SJCRH30 (cell line): ENCODE results near the gene FAM78B. TPM values are rescaled to one million over a fixed set of nuclear protein-coding genes. Genes with fewer than 3 reads are reported as not detected.
A peak's percentile ranks its signal among the peaks of the same experiment; 100 is the strongest.

Source experiments
- DNase-seq, 2 experiments: peaks; one replicate each; pipeline ENCODE4 v3.0.0-alpha.2; 2015 to 2020
- H3K27ac ChIP-seq: fragments of 250-450 bp; sonication (Bioruptor Pico); 2 replicates; pipeline ENCODE4 v1.5.1; 2020; ENCODE audit warnings: mild to moderate bottlenecking, moderate library complexity
- H3K27me3 ChIP-seq: fragments of 250-450 bp; sonication (Bioruptor Pico); 2 replicates; pipeline ENCODE4 v1.5.1; 2020; ENCODE audit warnings: mild to moderate bottlenecking, moderate library complexity
- H3K36me3 ChIP-seq: fragments of 250-450 bp; sonication (Bioruptor Pico); 2 replicates; pipeline ENCODE4 v1.5.1; 2020; ENCODE audit warnings: mild to moderate bottlenecking, moderate library complexity
- H3K4me1 ChIP-seq: fragments of 250-450 bp; sonication (Bioruptor Pico); 2 replicates; pipeline ENCODE4 v1.5.1; 2020; ENCODE audit warnings: mild to moderate bottlenecking, moderate library complexity
- H3K4me3 ChIP-seq: fragments of 250-450 bp; sonication (Bioruptor Pico); 2 replicates; pipeline ENCODE4 v1.5.1; 2020; ENCODE audit warnings: mild to moderate bottlenecking, moderate library complexity
- H3K9me3 ChIP-seq: fragments of 250-450 bp; sonication (Bioruptor Pico); replicated peaks from 2 replicates; pipeline ENCODE4 v1.5.1; 2020; ENCODE audit warnings: mild to moderate bottlenecking, moderate library complexity
- total RNA-seq: library from RNA; depleted of rRNA; stranded (reverse); fragments of >200 nt; shearing (Covaris generic); gene quantifications from 2 replicates; pipeline ENCODE4 v1.2.3, GENCODE V29; 2014

The FAM78B gene
- total RNA-seq, 1 experiment from 2014 or later: 0.10 TPM

DNA sequence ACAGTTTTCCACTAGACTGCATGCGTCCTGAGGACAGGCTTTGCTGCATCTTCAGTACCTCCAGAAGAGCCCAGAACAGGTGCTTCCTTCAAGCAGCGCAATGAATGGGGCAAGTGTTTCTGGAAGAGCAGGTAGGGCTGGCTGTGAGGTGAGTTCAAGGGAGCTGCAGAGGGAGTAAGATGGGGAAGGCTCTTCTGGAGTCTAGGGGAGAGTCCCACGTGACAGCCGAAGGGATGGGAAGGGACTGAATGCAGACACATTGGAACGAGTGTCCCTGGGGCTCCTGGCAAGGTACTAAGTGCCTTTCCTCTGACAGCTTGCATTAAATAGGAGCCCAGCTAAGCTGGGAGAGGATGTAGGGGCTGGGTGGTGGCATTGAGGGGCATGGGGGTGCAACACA lies 84.2 kb downstream of the FAM78B start:
- H3K9me3 ChIP-seq: no peaks in the 10 kb centered on the region
- H3K27ac ChIP-seq: no peak overlapping the region
- H3K27me3 ChIP-seq: no peaks in the 10 kb centered on the region
- H3K4me3 ChIP-seq: no peak overlapping the region
- no peak for DNase-seq
- peaks cover 2% of the 10 kb centered on the region; the same call in 1 of the 2 replicates for H3K4me1 ChIP-seq
- no peaks in the 10 kb centered on the region for H3K36me3 ChIP-seq

DNA sequence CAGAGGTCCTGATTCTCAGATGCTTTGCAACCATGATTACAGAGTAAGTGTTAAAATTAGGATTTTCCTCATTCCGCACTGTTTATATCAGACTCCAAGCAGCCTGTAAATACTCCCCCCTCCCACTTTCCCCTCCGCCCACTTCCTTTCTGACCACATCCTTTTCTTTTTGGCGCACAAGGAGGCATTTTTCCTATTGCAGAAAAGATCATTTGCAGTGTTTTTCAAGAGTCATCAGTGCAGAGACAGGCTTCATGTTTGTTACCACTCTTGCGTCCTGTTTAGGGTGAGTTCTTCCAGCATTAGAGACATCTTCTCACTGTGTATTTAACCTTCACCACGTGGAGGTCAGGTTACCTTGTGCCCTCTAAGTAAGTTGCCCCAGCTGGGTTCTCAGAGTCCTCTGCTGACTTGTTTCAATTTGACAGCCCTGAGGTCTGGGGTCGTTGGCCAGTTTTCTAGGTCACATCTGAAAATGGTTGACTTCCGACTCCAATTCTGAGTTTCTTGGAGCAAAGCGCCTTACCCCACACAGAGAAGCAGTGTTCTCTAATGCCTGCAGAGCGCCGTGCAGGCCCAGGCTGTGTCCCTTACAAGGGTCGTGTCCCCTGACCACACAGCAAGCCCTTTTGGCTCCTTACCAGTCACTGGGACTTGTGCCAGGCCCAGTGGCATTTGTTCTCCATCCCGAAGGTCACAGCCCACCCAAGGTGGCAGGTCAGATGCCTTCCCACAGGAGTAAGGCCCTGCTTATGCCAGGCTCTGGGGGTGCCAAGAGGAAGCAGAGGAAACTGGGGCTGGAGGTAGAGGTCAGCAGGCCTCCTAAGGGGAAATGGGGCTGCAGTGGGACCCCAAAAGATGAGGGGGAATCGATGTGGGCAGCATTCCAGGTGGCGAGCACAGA lies 85.6 kb downstream of the FAM78B start:
- H3K4me1 ChIP-seq: peaks cover 2% of the 10 kb centered on the region; the same call in 1 of the 2 replicates
- H3K27me3 ChIP-seq: no peaks in the 10 kb centered on the region
- no peak overlapping the region for H3K4me3 ChIP-seq
- DNase-seq: peak in 1 of 2 experiments; percentile 5
- H3K36me3 ChIP-seq: no peaks in the 10 kb centered on the region
- H3K9me3 ChIP-seq: no peaks in the 10 kb centered on the region
- no peak overlapping the region for H3K27ac ChIP-seq

DNA sequence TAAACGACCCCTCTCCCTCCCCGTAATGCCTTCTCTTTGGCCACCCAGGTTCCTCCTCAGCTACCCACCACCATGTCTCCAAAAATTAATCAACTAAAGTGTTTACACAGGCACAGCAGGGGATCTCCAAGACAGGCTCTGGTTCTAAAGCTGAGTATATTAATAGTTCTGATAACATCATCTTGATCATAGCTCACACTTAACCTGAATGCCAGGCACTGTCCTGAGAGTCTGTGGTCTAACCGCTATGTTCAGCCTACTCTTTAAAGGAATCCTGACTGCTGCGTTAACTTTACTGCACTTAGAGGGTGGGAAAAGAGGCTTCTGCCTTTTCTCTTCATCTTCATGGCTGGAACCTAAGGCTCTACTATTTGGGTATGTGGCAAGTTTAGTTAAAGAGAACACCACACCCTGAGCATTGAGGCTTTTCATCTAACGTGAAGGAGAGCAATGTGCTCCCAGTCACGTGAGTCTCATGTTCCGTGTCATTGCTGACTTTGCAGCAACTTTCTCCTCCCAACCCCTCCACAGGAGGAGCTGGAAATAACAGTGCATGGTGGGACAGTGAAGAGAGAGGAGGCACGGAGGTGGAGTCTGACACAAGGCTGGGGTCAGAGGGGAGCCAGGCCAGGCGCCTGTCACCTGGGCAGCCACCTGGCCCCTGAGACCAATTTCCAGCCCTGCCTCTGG lies 86.4 kb downstream of the FAM78B start:
- DNase-seq: no peak
- Histone ChIP-seq H3K27ac (no peak overlapping the region), H3K9me3 (no peaks in the 10 kb centered on the region), H3K27me3 (no peaks in the 10 kb centered on the region), H3K36me3 (no peaks in the 10 kb centered on the region), H3K4me1 (peaks cover 2% of the 10 kb centered on the region; the same call in 1 of the 2 replicates), H3K4me3 (no peak overlapping the region)

DNA sequence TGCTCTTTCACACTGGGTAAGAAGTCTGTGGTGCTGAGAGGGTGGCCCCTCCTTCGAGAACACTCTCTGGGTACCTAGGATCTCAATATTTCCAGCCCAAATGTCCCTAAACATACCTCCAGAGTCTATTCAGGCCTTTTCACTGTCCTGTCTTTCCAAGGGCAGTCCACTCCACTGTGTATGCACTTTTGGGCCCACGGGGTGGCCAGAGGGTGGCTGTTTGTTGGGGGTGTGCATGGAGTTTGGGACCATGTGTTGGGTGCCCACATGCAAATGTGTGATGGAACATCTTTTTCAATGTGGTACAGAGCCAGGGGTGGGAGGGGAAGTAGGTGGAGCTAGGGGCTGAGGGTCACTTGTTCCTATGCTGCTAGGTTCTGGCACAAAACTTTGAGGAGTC lies 87.5 kb downstream of the FAM78B start:
- H3K9me3 ChIP-seq: no peaks in the 10 kb centered on the region
- no peak for DNase-seq
- H3K27me3 ChIP-seq: no peaks in the 10 kb centered on the region
- no peak overlapping the region for H3K27ac ChIP-seq
- peaks cover 2% of the 10 kb centered on the region; the same call in 1 of the 2 replicates for H3K4me1 ChIP-seq
- no peaks in the 10 kb centered on the region for H3K36me3 ChIP-seq
- H3K4me3 ChIP-seq: no peak overlapping the region

DNA sequence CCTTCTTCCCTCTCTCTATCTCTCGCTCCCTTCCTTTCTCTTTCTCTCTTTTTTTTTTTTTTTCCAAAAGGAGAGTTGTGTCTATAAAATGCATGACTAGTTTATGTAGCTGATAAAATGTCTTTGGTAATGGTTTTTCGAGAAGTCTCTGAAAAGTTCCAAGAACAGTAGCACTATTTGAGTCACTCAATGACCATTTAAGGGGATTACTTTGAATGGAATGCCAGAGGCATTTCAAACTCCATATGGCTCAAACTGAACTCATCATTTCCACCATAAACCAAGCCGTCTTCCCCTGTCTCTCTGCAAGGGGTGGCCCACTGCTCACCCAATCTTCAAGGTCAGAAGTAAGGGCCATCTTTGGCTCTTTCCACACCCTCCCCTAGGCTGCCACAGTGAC lies 93.3 kb downstream of the FAM78B start:
- H3K9me3 ChIP-seq: no peaks in the 10 kb centered on the region
- no peak overlapping the region for H3K4me3 ChIP-seq
- H3K4me1 ChIP-seq: no peaks in the 10 kb centered on the region
- DNase-seq: no peak
- H3K27me3 ChIP-seq: no peaks in the 10 kb centered on the region
- H3K27ac ChIP-seq: no peak overlapping the region
- H3K36me3 ChIP-seq: no peaks in the 10 kb centered on the region

DNA sequence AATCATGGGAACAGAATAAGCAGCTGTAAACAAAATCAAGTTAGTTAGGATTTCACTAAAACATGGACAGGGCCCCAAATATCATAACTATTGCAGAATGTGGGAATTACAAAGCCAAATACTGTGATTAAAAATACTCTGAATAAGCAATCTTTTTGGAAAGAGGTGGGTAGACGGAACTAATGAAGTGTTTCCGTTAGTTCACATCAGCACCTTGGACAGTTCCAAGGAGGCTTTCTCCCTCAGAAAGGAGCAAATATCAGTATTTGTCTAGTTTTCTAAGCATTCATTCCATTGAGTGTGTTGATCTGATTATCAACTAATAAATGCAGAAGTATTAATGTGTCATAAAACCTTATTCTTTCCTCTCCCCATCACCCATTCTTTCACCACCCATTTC lies 97.4 kb downstream of the FAM78B start:
- Histone ChIP-seq H3K4me3 (no peak overlapping the region), H3K36me3 (no peaks in the 10 kb centered on the region), H3K9me3 (no peaks in the 10 kb centered on the region), H3K27me3 (no peaks in the 10 kb centered on the region), H3K27ac (no peak overlapping the region), H3K4me1 (no peaks in the 10 kb centered on the region)
- peak; percentile 19 to 60 for DNase-seq

DNA sequence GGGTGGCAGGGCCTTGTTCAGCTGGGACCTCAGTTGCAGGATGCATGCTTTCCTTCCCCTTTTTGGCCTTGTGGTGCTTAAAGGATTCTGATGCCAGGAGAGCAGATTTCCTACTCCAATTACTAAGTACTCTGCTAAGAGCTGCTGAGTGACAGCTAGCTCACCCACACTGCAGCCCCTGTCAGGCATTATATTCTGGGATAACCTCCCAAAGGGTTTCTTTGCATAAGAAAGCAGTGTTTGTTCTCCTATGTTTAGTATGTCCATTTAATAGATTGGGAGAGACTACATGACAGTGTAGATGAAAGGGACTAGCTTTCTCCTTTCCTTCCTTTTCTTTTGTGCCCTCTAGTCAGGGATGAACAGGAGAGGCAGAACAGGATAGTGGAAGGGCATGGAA lies 100.7 kb downstream of the FAM78B start:
- Histone ChIP-seq H3K9me3 (no peaks in the 10 kb centered on the region), H3K27me3 (no peaks in the 10 kb centered on the region), H3K27ac (no peak overlapping the region), H3K4me3 (no peak overlapping the region), H3K4me1 (no peaks in the 10 kb centered on the region), H3K36me3 (no peaks in the 10 kb centered on the region)
- DNase-seq: no peak

DNA sequence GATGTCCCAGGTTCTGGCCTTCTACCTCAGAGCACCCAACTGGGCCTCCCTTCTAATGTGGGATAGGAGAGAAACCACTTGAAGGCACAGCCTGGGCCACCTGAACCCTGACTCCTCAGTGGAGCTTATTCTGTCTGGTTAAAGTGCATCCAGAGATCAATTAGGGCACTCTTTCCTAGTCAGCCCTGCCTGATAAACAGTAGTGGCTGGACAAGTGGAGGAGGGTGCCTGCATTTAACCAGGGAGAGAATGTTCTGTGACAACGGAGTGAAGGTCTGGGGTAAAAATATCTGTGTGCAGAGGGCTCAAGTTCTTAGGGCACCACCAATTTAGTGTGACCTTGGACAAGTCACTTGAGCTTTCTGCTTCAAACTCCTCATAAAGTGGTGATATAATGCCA lies 101.8 kb downstream of the FAM78B start:
- Histone ChIP-seq H3K27ac (no peak overlapping the region), H3K27me3 (no peaks in the 10 kb centered on the region), H3K36me3 (no peaks in the 10 kb centered on the region), H3K4me3 (no peak overlapping the region), H3K4me1 (no peaks in the 10 kb centered on the region), H3K9me3 (no peaks in the 10 kb centered on the region)
- DNase-seq: no peak

DNA sequence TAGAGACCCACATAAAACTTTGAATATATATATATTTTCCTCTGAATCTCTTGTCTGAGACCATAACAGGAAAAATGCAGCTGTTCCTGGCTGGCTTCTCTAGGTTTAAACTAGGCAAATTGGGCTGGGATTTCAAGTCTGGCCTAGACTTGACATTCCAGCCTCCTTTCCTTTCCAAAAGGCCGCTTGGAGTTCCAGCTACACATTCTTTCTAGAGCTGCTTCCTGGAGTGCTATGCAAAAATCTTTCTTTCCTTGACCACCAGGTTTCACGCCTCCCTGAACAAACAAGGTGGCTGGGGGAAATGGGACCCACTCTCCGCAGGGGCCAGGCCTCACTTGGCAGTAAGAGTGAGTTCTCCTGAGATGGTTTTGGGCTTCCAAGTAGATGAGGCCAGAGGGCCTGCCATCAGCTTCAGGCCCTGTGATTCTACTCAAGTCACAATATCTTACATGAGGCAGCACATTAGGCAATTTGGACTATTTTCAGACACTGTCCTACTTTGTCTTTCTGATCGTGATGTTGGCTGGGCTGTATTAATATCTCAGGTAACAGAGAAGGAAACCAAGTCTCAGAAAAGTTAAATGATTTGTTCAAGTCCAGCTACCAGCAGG lies 102.4 kb downstream of the FAM78B start:
- DNase-seq: no peak
- H3K4me3 ChIP-seq: no peak overlapping the region
- no peaks in the 10 kb centered on the region for H3K9me3 ChIP-seq
- no peak overlapping the region for H3K27ac ChIP-seq
- H3K36me3 ChIP-seq: no peaks in the 10 kb centered on the region
- H3K27me3 ChIP-seq: no peaks in the 10 kb centered on the region
- no peaks in the 10 kb centered on the region for H3K4me1 ChIP-seq

DNA sequence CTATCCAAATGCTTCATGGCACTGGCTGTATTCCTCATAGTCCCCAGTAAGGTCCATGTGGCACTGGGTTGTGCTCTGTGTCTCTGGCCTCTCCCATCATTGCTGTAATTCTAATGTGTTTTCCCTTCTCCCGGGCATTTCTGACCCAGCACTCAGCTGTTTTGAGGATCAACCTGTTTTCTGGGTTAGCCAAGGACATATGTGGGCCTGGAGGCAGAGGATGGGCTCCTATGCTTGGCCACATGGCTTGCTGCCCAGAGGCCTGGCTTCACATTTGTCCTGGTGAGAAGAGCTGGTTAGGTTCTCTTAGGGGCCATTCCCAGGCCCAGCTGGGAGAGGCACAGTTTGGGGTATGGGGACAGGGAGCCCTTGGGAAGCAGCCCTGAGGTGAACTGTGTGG lies 103.1 kb downstream of the FAM78B start:
- H3K9me3 ChIP-seq: no peaks in the 10 kb centered on the region
- DNase-seq: no peak
- H3K27me3 ChIP-seq: no peaks in the 10 kb centered on the region
- no peaks in the 10 kb centered on the region for H3K36me3 ChIP-seq
- H3K4me3 ChIP-seq: no peak overlapping the region
- no peaks in the 10 kb centered on the region for H3K4me1 ChIP-seq
- H3K27ac ChIP-seq: no peak overlapping the region

DNA sequence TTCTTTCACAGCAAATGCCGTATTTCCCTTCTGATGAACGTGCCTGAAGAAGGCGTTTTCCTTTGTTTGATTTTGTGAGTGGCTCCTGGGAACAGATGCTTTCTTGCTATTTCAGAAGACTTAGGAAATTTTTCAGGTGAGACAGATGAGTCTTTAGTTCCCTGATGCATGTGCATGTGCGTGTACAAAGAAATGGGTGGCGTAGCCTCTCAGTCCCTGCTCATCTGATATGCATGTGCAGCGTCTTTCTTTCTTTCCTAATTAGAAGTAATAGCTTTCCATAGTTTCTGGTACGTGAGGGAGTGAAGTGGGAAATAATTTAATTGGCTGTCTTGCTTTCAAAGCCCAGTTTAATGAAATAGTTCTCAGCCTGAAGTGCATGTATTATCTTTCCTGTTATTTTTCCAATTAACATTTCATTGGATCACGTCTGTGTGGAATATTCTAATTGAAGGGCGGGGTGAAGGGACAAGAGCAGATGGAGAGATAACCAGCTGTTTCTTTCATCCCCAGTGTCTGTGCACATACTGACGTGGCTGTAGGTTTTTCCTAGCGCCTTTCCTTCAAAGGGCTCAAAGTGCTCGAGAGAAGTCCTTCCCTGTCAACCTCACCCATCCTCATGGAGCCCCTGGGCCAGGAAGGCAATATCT lies 104.3 kb downstream of the FAM78B start:
- H3K36me3 ChIP-seq: no peaks in the 10 kb centered on the region
- H3K4me3 ChIP-seq: no peak overlapping the region
- H3K9me3 ChIP-seq: no peaks in the 10 kb centered on the region
- no peak overlapping the region for H3K27ac ChIP-seq
- H3K27me3 ChIP-seq: no peaks in the 10 kb centered on the region
- no peaks in the 10 kb centered on the region for H3K4me1 ChIP-seq
- no peak for DNase-seq

DNA sequence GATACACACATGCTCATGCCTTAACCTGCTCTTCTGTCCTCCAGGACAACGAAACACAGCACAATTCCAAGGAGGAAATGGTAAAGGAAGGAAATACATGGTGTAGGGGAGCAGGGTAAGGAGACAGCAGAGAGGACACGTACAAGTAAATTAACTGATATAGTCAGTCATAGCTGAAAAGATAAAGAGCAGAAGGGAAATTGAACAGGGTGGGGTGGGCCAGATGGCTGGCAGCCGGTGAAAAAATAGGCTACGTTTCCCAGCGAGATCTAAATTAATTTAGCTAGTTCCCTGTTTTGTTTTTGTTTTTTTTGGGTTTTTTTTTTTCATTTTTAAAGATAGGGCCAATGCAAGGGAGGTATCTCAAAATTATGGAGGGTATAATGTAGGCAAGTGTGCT lies 109.2 kb downstream of the FAM78B start:
- no peaks in the 10 kb centered on the region for H3K36me3 ChIP-seq
- H3K27me3 ChIP-seq: no peaks in the 10 kb centered on the region
- DNase-seq: no peak
- H3K9me3 ChIP-seq: no peaks in the 10 kb centered on the region
- no peak overlapping the region for H3K4me3 ChIP-seq
- no peak overlapping the region for H3K27ac ChIP-seq
- no peaks in the 10 kb centered on the region for H3K4me1 ChIP-seq

DNA sequence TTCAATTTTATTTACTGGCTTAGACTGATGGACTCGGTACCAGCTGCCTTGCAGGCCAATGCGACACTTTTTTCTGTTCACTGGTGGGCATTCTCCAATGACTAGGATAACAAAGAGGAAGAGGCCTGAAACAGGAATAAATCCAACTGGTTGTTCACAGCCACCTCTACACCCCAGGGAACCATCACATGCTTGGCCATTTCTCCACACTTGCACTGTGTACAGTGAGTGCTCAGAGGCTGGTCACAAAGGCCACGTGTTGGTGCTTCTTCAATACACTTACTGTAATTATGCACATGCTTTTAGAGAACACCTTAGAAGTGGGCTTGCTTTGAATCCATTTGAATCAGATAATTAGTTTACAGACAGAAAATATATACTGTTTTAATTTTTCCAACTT lies 113.4 kb downstream of the FAM78B start:
- H3K9me3 ChIP-seq: no peaks in the 10 kb centered on the region
- no peak overlapping the region for H3K27ac ChIP-seq
- H3K27me3 ChIP-seq: no peaks in the 10 kb centered on the region
- no peak for DNase-seq
- H3K4me3 ChIP-seq: no peak overlapping the region
- no peaks in the 10 kb centered on the region for H3K4me1 ChIP-seq
- H3K36me3 ChIP-seq: no peaks in the 10 kb centered on the region

DNA sequence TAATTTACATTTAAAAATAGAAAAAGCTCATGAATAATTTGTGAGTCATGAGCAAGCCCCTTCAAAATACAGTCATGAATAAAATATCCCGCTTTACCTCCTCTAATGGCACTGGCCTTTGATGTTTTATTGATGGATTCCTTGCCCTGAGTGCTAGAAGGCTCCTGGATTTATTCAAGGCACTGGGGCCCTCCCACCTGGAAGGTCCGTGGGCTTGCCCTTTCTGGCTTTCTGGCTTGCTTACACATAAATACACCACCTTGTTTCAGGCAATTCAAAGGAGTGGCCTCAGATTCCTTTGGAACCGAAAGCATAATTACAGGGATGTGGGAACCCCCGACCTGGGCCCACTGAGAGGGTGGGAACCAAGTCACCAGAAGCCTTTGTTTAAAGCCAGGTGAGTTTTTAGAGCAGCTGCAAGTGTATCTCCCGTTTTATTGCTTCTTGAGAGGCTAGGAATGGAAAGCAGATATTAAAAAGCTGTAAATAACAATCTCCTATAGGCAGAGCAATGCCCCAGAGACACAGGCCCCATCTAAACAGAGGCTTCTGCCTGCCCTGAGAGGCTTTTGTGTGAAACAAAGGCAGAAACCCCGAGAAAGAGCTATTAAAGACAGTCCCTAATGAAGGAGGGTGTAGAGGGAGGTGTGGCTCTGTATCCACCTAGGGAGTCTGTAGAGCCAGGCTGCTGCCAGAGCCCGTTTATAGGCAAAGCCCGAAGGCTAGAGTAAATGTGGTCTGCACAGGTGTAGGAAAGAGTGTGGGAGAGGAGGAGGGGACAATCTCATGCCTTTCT lies 126.4 kb downstream of the FAM78B start:
- no peak for DNase-seq
- no peaks in the 10 kb centered on the region; the same call in 1 of the 2 replicates for H3K27me3 ChIP-seq

More for the DNA sequence above, 126.4 kb downstream of the FAM78B start:
- no peaks in the 10 kb centered on the region for H3K9me3 ChIP-seq
- H3K4me3 ChIP-seq: no peak overlapping the region
- H3K4me1 ChIP-seq: no peaks in the 10 kb centered on the region
- no peaks in the 10 kb centered on the region for H3K36me3 ChIP-seq
- H3K27ac ChIP-seq: no peak overlapping the region
